Measurements from ENCODE around the gene IRAK4.

The IRAK4 gene

DNA sequence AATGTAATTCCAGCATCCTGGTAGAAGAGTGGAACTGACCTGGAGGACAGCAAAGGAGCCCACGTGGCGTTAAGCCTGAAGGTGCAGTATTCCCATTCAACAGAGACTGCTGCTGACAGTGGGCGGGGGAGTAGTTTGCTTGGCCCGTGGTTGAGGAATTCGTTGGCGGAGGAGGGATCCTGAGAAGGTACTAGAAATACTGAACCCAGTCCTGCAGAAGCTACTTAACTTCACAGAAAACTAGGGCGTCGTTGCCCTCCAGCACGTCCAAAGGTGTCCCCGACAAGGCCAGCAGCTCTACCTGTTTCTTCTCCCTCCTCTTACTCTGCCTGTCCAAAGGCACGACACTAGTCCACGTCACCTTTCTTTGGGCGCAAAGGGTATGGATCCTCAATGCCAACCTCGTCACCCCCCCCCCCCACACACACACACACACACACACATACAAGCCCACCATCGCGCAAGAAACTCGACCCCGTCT, 464 bp upstream of the IRAK4 start:
- Histone ChIP-seq H2BK5ac (ENCODE audit: low read depth, low read length, poor library complexity) (no peak overlapping the region), H3K4me2 (ENCODE audit: low read length) (peak overlapping the region; percentile 62), H3K27ac (ENCODE audit: low read depth, low read length) (no peak overlapping the region), H2BK120ac (ENCODE audit: insufficient read depth, low read length, poor library complexity) (no peak overlapping the region), H3K4ac (ENCODE audit: low read depth, low read length) (no peak overlapping the region), H4K91ac (ENCODE audit: low read depth, low read length) (no peak overlapping the region), H3K9ac (ENCODE audit: low read length) (peak overlapping the region; percentile 35), H4K8ac (ENCODE audit: low read depth, low read length) (peak overlapping the region; percentile 24), H3K23ac (ENCODE audit: low read length) (no peak overlapping the region), H2BK12ac (ENCODE audit: low read length) (no peak overlapping the region), H2AFZ (ENCODE audit: insufficient read depth, low read length, poor library complexity) (peak overlapping the region; percentile 8), H3K79me1 (ENCODE audit: low read length) (peaks cover 8% of the 10 kb centered on the region), H2AK5ac (ENCODE audit: low read length) (no peak overlapping the region), H3K4me1 (ENCODE audit: control insufficient read depth in 1 of 2, insufficient read depth in 2 of 2, low read length in 2 of 2) (peaks cover 0 to 2% of the 10 kb centered on the region in 2 experiments), H3K18ac (ENCODE audit: low read length) (no peak overlapping the region), H3K4me3 (ENCODE audit: low read depth, low read length) (peak overlapping the region; percentile 78), H3K79me2 (ENCODE audit: control insufficient read depth, insufficient read depth, low read length, poor library complexity) (peaks cover 3% of the 10 kb centered on the region), H3K36me3 (ENCODE audit: control insufficient read depth in 1 of 2, insufficient read depth in 2 of 2, low read length in 2 of 2) (no peaks in the 10 kb centered on the region), H3K14ac (ENCODE audit: low read length) (peak overlapping the region; percentile 11), H3K27me3 (ENCODE audit: insufficient read depth, low read length) (no peaks in the 10 kb centered on the region), H4K12ac (ENCODE audit: low read depth, low read length) (peak overlapping the region; percentile 57), H3K9me3 (ENCODE audit: insufficient read depth, low read depth, low read length) (no peaks in the 10 kb centered on the region)
- WGBS (ENCODE audit: extremely low coverage, insufficient coverage, insufficient read length) = no CpG with 5 or more reads among the region's 18 CpGs
- DNase-seq = peak; percentile 16 to 46

GRCh38 chr12:43760396-43760795, 1.6 kb downstream of the IRAK4 start:
- Histone ChIP-seq H4K12ac (ENCODE audit: low read depth, low read length) (no peak overlapping the region), H3K4ac (ENCODE audit: low read depth, low read length) (no peak overlapping the region), H2BK12ac (ENCODE audit: low read length) (no peak overlapping the region), H3K79me2 (ENCODE audit: control insufficient read depth, insufficient read depth, low read length, poor library complexity) (peaks cover 3% of the 10 kb centered on the region), H3K4me2 (ENCODE audit: low read length) (no peak overlapping the region), H2AK5ac (ENCODE audit: low read length) (no peak overlapping the region), H2AFZ (ENCODE audit: insufficient read depth, low read length, poor library complexity) (no peak overlapping the region), H3K9ac (ENCODE audit: low read length) (no peak overlapping the region), H3K14ac (ENCODE audit: low read length) (no peak overlapping the region), H3K79me1 (ENCODE audit: low read length) (peaks cover 8% of the 10 kb centered on the region), H4K91ac (ENCODE audit: low read depth, low read length) (no peak overlapping the region), H3K4me1 (ENCODE audit: control insufficient read depth in 1 of 2, insufficient read depth in 2 of 2, low read length in 2 of 2) (peaks cover 0 to 2% of the 10 kb centered on the region in 2 experiments), H3K27me3 (ENCODE audit: insufficient read depth, low read length) (no peaks in the 10 kb centered on the region), H3K9me3 (ENCODE audit: insufficient read depth, low read depth, low read length) (no peaks in the 10 kb centered on the region), H4K8ac (ENCODE audit: low read depth, low read length) (no peak overlapping the region), H2BK120ac (ENCODE audit: insufficient read depth, low read length, poor library complexity) (no peak overlapping the region), H3K36me3 (ENCODE audit: control insufficient read depth in 1 of 2, insufficient read depth in 2 of 2, low read length in 2 of 2) (no peaks in the 10 kb centered on the region), H3K18ac (ENCODE audit: low read length) (no peak overlapping the region), H3K23ac (ENCODE audit: low read length) (no peak overlapping the region), H3K4me3 (ENCODE audit: low read depth, low read length) (no peak overlapping the region), H3K27ac (ENCODE audit: low read depth, low read length) (no peak overlapping the region), H2BK5ac (ENCODE audit: low read depth, low read length, poor library complexity) (no peak overlapping the region)
- DNase-seq = no peak
- WGBS (ENCODE audit: extremely low coverage, insufficient coverage, insufficient read length) = 100% methylated on average over 1 of the region's 2 CpGs

DNA sequence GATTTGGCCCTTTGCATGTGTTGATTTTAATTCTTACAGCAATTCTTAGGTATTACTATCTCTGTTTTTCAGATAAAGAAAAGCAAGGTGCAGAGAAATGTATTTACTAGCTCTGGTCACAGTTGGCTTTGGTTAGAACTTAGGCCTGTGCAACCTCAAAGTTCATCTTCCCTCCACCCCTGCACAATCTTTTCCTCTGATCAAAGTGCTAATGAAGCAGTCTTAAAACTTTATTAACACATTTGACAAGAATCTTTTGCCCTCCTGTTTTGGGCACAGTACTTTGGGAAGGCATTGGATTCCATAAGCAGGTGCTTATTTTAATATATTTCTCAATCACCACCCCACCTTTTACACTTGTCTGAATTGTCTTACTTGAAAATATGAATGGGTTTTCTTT, 2.7 kb downstream of the IRAK4 start:
- DNase-seq = no peak
- no peak overlapping the region for H2BK5ac ChIP-seq (ENCODE audit: low read depth, low read length, poor library complexity)
- no peaks in the 10 kb centered on the region for H3K27me3 ChIP-seq (ENCODE audit: insufficient read depth, low read length)
- H4K8ac ChIP-seq (ENCODE audit: low read depth, low read length) = no peak overlapping the region
- no peak overlapping the region for H3K23ac ChIP-seq (ENCODE audit: low read length)
- H4K12ac ChIP-seq (ENCODE audit: low read depth, low read length) = no peak overlapping the region
- H4K91ac ChIP-seq (ENCODE audit: low read depth, low read length) = no peak overlapping the region
- no peak overlapping the region for H3K4me3 ChIP-seq (ENCODE audit: low read depth, low read length)
- no peaks in the 10 kb centered on the region for H3K36me3 ChIP-seq (ENCODE audit: control insufficient read depth in 1 of 2, insufficient read depth in 2 of 2, low read length in 2 of 2)
- H2BK12ac ChIP-seq (ENCODE audit: low read length) = no peak overlapping the region
- no peak overlapping the region for H3K18ac ChIP-seq (ENCODE audit: low read length)
- no peak overlapping the region for H3K4ac ChIP-seq (ENCODE audit: low read depth, low read length)
- H2BK120ac ChIP-seq (ENCODE audit: insufficient read depth, low read length, poor library complexity) = no peak overlapping the region
- H2AFZ ChIP-seq (ENCODE audit: insufficient read depth, low read length, poor library complexity) = no peak overlapping the region
- no peak overlapping the region for H3K14ac ChIP-seq (ENCODE audit: low read length)
- H3K79me2 ChIP-seq (ENCODE audit: control insufficient read depth, insufficient read depth, low read length, poor library complexity) = peaks cover 3% of the 10 kb centered on the region
- no peak overlapping the region for H3K4me2 ChIP-seq (ENCODE audit: low read length)
- H3K9ac ChIP-seq (ENCODE audit: low read length) = no peak overlapping the region
- peaks cover 0 to 2% of the 10 kb centered on the region in 2 experiments for H3K4me1 ChIP-seq (ENCODE audit: control insufficient read depth in 1 of 2, insufficient read depth in 2 of 2, low read length in 2 of 2)
- no peaks in the 10 kb centered on the region for H3K9me3 ChIP-seq (ENCODE audit: insufficient read depth, low read depth, low read length)
- H2AK5ac ChIP-seq (ENCODE audit: low read length) = no peak overlapping the region
- peaks cover 8% of the 10 kb centered on the region for H3K79me1 ChIP-seq (ENCODE audit: low read length)
- H3K27ac ChIP-seq (ENCODE audit: low read depth, low read length) = no peak overlapping the region

DNA sequence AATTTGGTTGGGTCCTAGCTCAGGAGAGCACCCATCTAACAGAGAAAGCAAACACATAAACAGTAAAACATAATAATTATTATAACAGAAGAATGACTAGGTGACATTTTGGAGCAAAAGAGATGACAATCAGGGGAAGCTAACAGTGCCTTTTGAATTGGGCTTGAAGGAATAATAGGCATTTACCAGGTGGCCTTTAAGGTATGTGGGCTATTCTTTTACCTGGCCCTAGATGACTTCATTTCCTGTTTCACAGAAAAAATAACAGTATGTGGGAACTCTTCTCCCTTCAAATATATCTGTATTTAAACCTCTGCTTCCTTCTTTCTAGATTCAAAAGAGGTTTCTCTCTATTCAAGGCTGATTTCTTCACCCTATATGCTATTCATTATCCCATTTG, 3.8 kb downstream of the IRAK4 start:
- no peak overlapping the region for H2AFZ ChIP-seq (ENCODE audit: insufficient read depth, low read length, poor library complexity)
- no peak overlapping the region for H2BK120ac ChIP-seq (ENCODE audit: insufficient read depth, low read length, poor library complexity)
- no peak overlapping the region for H3K4ac ChIP-seq (ENCODE audit: low read depth, low read length)
- DNase-seq = no peak
- no peaks in the 10 kb centered on the region for H3K9me3 ChIP-seq (ENCODE audit: insufficient read depth, low read depth, low read length)
- no peaks in the 10 kb centered on the region for H3K36me3 ChIP-seq (ENCODE audit: control insufficient read depth in 1 of 2, insufficient read depth in 2 of 2, low read length in 2 of 2)
- H3K14ac ChIP-seq (ENCODE audit: low read length) = no peak overlapping the region
- H2BK5ac ChIP-seq (ENCODE audit: low read depth, low read length, poor library complexity) = no peak overlapping the region
- no peak overlapping the region for H4K12ac ChIP-seq (ENCODE audit: low read depth, low read length)
- peaks cover 8% of the 10 kb centered on the region for H3K79me1 ChIP-seq (ENCODE audit: low read length)
- no peak overlapping the region for H4K8ac ChIP-seq (ENCODE audit: low read depth, low read length)
- H4K91ac ChIP-seq (ENCODE audit: low read depth, low read length) = no peak overlapping the region
- H3K79me2 ChIP-seq (ENCODE audit: control insufficient read depth, insufficient read depth, low read length, poor library complexity) = peaks cover 3% of the 10 kb centered on the region
- no peak overlapping the region for H3K4me3 ChIP-seq (ENCODE audit: low read depth, low read length)
- no peak overlapping the region for H3K9ac ChIP-seq (ENCODE audit: low read length)
- peaks cover 0 to 2% of the 10 kb centered on the region in 2 experiments for H3K4me1 ChIP-seq (ENCODE audit: control insufficient read depth in 1 of 2, insufficient read depth in 2 of 2, low read length in 2 of 2)
- H3K18ac ChIP-seq (ENCODE audit: low read length) = no peak overlapping the region
- no peak overlapping the region for H2BK12ac ChIP-seq (ENCODE audit: low read length)
- H2AK5ac ChIP-seq (ENCODE audit: low read length) = no peak overlapping the region
- no peaks in the 10 kb centered on the region for H3K27me3 ChIP-seq (ENCODE audit: insufficient read depth, low read length)
- no peak overlapping the region for H3K23ac ChIP-seq (ENCODE audit: low read length)
- H3K27ac ChIP-seq (ENCODE audit: low read depth, low read length) = no peak overlapping the region
- no peak overlapping the region for H3K4me2 ChIP-seq (ENCODE audit: low read length)
